ENCODE measurements around the gene DPP9.
"Not testable (repeated sequence)": the region's sequence is repeated elsewhere in the genome, so short reads cannot be mapped to it uniquely, and the experiment has no call there.

Gene DPP9

GRCh38 chr19:4723595-4724514 is at the start of gene DPP9:
DPP9 (minus strand) TSS chr19:4723842; CDS start chr19:4719906, 3,936 bp downstream.
- DNase-seq (ENCODE audit: low spot score), result peak; percentile 98

GRCh38 chr19:4773047-4773640 is 49.5 kb upstream of the DPP9 start:
- no peak for DNase-seq (ENCODE audit: low spot score)

GRCh38 chr19:4772566-4772965 is 48.9 kb upstream of the DPP9 start:
- no peak for DNase-seq (ENCODE audit: low spot score)

- DNase-seq (ENCODE audit: low spot score), result peak; percentile 74
Measured at GRCh38 chr19:4768934-4769777, 45.5 kb upstream of the DPP9 start.

GRCh38 chr19:4764393-4764660 is 40.7 kb upstream of the DPP9 start:
- no peak for DNase-seq (ENCODE audit: low spot score)

- no peak for DNase-seq (ENCODE audit: low spot score)
Measured at GRCh38 chr19:4763021-4763420, 39.4 kb upstream of the DPP9 start.

- no peak for DNase-seq (ENCODE audit: low spot score)
Measured at GRCh38 chr19:4760285-4760650, 36.6 kb upstream of the DPP9 start.

- peak; percentile 59 for DNase-seq (ENCODE audit: low spot score)
Measured at GRCh38 chr19:4759388-4760284, 36.0 kb upstream of the DPP9 start.

GRCh38 chr19:4758659-4759058 is 35.0 kb upstream of the DPP9 start:
- DNase-seq (ENCODE audit: low spot score), result no peak

GRCh38 chr19:4758082-4758481 is 34.4 kb upstream of the DPP9 start:
- DNase-seq (ENCODE audit: low spot score), result no peak

- DNase-seq (ENCODE audit: low spot score), result no peak
Measured at GRCh38 chr19:4755459-4755858, 31.8 kb upstream of the DPP9 start.

- no peak for DNase-seq (ENCODE audit: low spot score)
Measured at GRCh38 chr19:4754248-4754647, 30.6 kb upstream of the DPP9 start.

- DNase-seq (ENCODE audit: low spot score), result no peak
Measured at GRCh38 chr19:4749870-4750590, 26.4 kb upstream of the DPP9 start.

GRCh38 chr19:4748589-4748988 is 24.9 kb upstream of the DPP9 start:
- no peak for DNase-seq (ENCODE audit: low spot score)

GRCh38 chr19:4748185-4748584 is 24.5 kb upstream of the DPP9 start:
- DNase-seq (ENCODE audit: low spot score), result no peak

- DNase-seq (ENCODE audit: low spot score), result no peak
Measured at GRCh38 chr19:4745986-4746385, 22.3 kb upstream of the DPP9 start.

- DNase-seq (ENCODE audit: low spot score), result not testable (repeated sequence)
Measured at GRCh38 chr19:4745175-4745574, 21.5 kb upstream of the DPP9 start.

- DNase-seq (ENCODE audit: low spot score), result no peak
Measured at GRCh38 chr19:4744451-4745174, 21.0 kb upstream of the DPP9 start.

- no peak for DNase-seq (ENCODE audit: low spot score)
Measured at GRCh38 chr19:4742723-4743646, 19.3 kb upstream of the DPP9 start.
